DMS153 (cell line): ENCODE measurements around the gene IGLL1.
A peak's percentile ranks its signal among the peaks of the same experiment; 100 is the strongest.
"Not testable (repeated sequence)": the region's sequence is repeated elsewhere in the genome, so short reads cannot be mapped to it uniquely, and the experiment has no call there.

ENCODE experiments used
- DNase-seq: peaks from one replicate; lab custom pipeline; 2025; lab: John Stamatoyannopoulos, UW

Gene IGLL1

GRCh38 chr22:23540837-23541236, 39.3 kb downstream of the IGLL1 start:
- DNase-seq, result not testable (repeated sequence)

- not testable (repeated sequence) for DNase-seq
These were observed 40.3 kb downstream of the IGLL1 start for GRCh38 chr22:23539839-23540198.

- DNase-seq, result peak; percentile 91
These were observed 40.8 kb downstream of the IGLL1 start for GRCh38 chr22:23539135-23539838.

- not testable (repeated sequence) for DNase-seq
These were observed 41.4 kb downstream of the IGLL1 start for GRCh38 chr22:23538696-23539030.

- not testable (repeated sequence) for DNase-seq
These were observed 42.0 kb downstream of the IGLL1 start for GRCh38 chr22:23537830-23538695.

GRCh38 chr22:23537416-23537815, 42.7 kb downstream of the IGLL1 start:
- peak; percentile 24 for DNase-seq

GRCh38 chr22:23536821-23537345, 43.2 kb downstream of the IGLL1 start:
- DNase-seq, result no peak

GRCh38 chr22:23535790-23536661, 44.1 kb downstream of the IGLL1 start:
- peak; percentile 63 for DNase-seq

- no peak for DNase-seq
These were observed 45.0 kb downstream of the IGLL1 start for GRCh38 chr22:23534851-23535717.

- no peak for DNase-seq
These were observed 45.8 kb downstream of the IGLL1 start for GRCh38 chr22:23534201-23534850.

- no peak for DNase-seq
These were observed 46.3 kb downstream of the IGLL1 start for GRCh38 chr22:23533771-23534191.

GRCh38 chr22:23533328-23533762, 46.7 kb downstream of the IGLL1 start:
- DNase-seq, result peak; percentile 36

GRCh38 chr22:23532731-23533130, 47.4 kb downstream of the IGLL1 start:
- DNase-seq, result no peak

- DNase-seq, result no peak
These were observed 48.0 kb downstream of the IGLL1 start for GRCh38 chr22:23531966-23532705.

GRCh38 chr22:23531283-23531956, 48.7 kb downstream of the IGLL1 start:
- no peak for DNase-seq

GRCh38 chr22:23530766-23531282, 49.3 kb downstream of the IGLL1 start:
- no peak for DNase-seq

GRCh38 chr22:23530106-23530505, 50.0 kb downstream of the IGLL1 start:
- no peak for DNase-seq

- DNase-seq, result no peak
These were observed 50.7 kb downstream of the IGLL1 start for GRCh38 chr22:23529166-23530103.
